Esophagus muscularis mucosa (tissue), 4 donors: ENCODE data around the gene NOSTRIN. TPM values are rescaled to one million over a fixed set of nuclear protein-coding genes. Genes with fewer than 3 reads are reported as not detected.

ENCODE experiments used
- DNase-seq: peaks from one replicate; pipeline ENCODE4 v3.0.0-alpha.2; 2017; ENCODE audit errors: extremely low spot score
- H3K27ac ChIP-seq, 4 donors: fragments of 200-600 bp; sonication (generic); replicated peaks in 1 of 4; 1 replicate in 3 of 4; 2 replicates in 1 of 4; pipeline ENCODE4 v1.5.1; 2016 to 2019; ENCODE audit warnings: mild to moderate bottlenecking in 1 of 4
- H3K27me3 ChIP-seq, 4 donors: fragments of 200-600 bp; sonication (generic); one replicate each; pipeline versions ENCODE4 v1.5.1 to v1.6.0; 2016 to 2019
- H3K36me3 ChIP-seq, 4 donors: fragments of 200-600 bp; sonication (generic); one replicate each; pipeline ENCODE4 v1.5.1; 2016 to 2019
- H3K4me1 ChIP-seq, 4 donors: fragments of 200-600 bp; sonication (generic); one replicate each; pipeline ENCODE4 v1.5.1; 2016 to 2019
- H3K4me3 ChIP-seq, 4 donors: fragments of 200-600 bp; sonication (generic); 1 replicate in 2 of 4; 2 replicates in 2 of 4; pipeline ENCODE4 v1.5.1; 2016 to 2019; ENCODE audit warnings: mild to moderate bottlenecking in 4 of 4, moderate library complexity in 1 of 4
- H3K9me3 ChIP-seq, 4 donors: fragments of 200-600 bp; sonication (generic); 1 replicate in 3 of 4; 2 replicates in 1 of 4; pipeline ENCODE4 v1.5.1; 2016 to 2019
- CTCF ChIP-seq, 3 experiments: fragments of 200-600 bp in 2 of 3; fragments of 450-650 bp in 1 of 3; sonication (generic) in 2 of 3; IDR thresholded peaks; one replicate each; pipeline ENCODE4 v1.5.1; 2017 to 2019; ENCODE audit warnings: antibody characterized with exemption in 3 of 3, mild to moderate bottlenecking in 2 of 3, moderate library complexity in 1 of 3
- EP300 ChIP-seq: sonication (generic); formaldehyde crosslinking; IDR thresholded peaks from one replicate; pipeline ENCODE4 v1.6.1; 2017; ENCODE audit warnings: antibody characterized with exemption
- POLR2A ChIP-seq: fragments of 450-650 bp; IDR thresholded peaks from one replicate; pipeline ENCODE4 v1.6.1; 2017; ENCODE audit warnings: antibody characterized with exemption, moderate library complexity, mild to moderate bottlenecking, low read depth
- POLR2AphosphoS5 ChIP-seq, 2 donors: sonication (generic); formaldehyde crosslinking; IDR thresholded peaks; one replicate each; pipeline ENCODE4 v1.6.1; 2017; ENCODE audit warnings: antibody characterized with exemption in 2 of 2
- WGBS: methylation state at CpG from one replicate; pipeline ENCODE4 v1.1.5; 2018; 5-methylcytosine and 5-hydroxymethylcytosine counted together
- intact Hi-C: fragments of 100-400 bp; cut with DNase I; formaldehyde crosslinking; loops from one replicate; pipeline ENCODE4 v1.15.1; 2023
- total RNA-seq, 4 donors: library from RNA; depleted of rRNA; stranded (reverse); fragments of >200 nt; gene quantifications; one replicate each; pipeline versions ENCODE4 v1.1.0 to v1.2.1, GENCODE V29; 2016

NOSTRIN gene
- total RNA-seq, 4 donors from 2014 or later = 6.6 to 21.5 (median 16.2) TPM

GRCh38 chr2:168798076-168798887, 4.2 kb upstream of the NOSTRIN start:
- intact Hi-C loops = no loop called here
- TF ChIP-seq POLR2AphosphoS5 (IDR thresholded peaks at IDR 0.05) (no peak), EP300 (no peak), CTCF (IDR thresholded peaks at IDR 0.05) (no peak), POLR2A (no peak)

GRCh38 chr2:168798888-168799410, 3.5 kb upstream of the NOSTRIN start:
- Histone ChIP-seq H3K27me3 (no peaks in the 10 kb centered on the region), H3K36me3 (no peaks in the 10 kb centered on the region), H3K27ac (no peak overlapping the region), H3K4me3 (no peak overlapping the region), H3K4me1 (peaks cover 0 to 25% (median 3%) of the 10 kb centered on the region in 4 donors), H3K9me3 (no peaks in the 10 kb centered on the region)
- TF ChIP-seq EP300 (no peak), POLR2AphosphoS5 (IDR thresholded peaks at IDR 0.05) (no peak), POLR2A (no peak), CTCF (IDR thresholded peaks at IDR 0.05) (no peak)
- intact Hi-C loops = no loop called here
- 82% methylated on average over 1 of the region's 1 CpG for WGBS
- no peak for DNase-seq

More at GRCh38 chr2:168798076-168798887, 4.2 kb upstream of the NOSTRIN start:
- Histone ChIP-seq H3K27me3 (no peaks in the 10 kb centered on the region), H3K27ac (no peak overlapping the region), H3K36me3 (no peaks in the 10 kb centered on the region), H3K4me1 (peaks cover 0 to 20% (median 3%) of the 10 kb centered on the region in 4 donors), H3K9me3 (no peaks in the 10 kb centered on the region), H3K4me3 (no peak overlapping the region)
- 80% methylated on average over 13 of the region's 13 CpGs for WGBS
- no peak for DNase-seq

- Histone ChIP-seq H3K27ac (peak overlapping the region in 3 of 4 donors; percentile 46 to 57 (median 50)), H3K4me1 (peaks cover 0 to 19% (median 0%) of the 10 kb centered on the region in 4 donors), H3K27me3 (no peaks in the 10 kb centered on the region), H3K4me3 (no peak overlapping the region), H3K36me3 (no peaks in the 10 kb centered on the region), H3K9me3 (no peaks in the 10 kb centered on the region)
- intact Hi-C loops = no loop called here
- no peak for DNase-seq
- WGBS = 50% methylated on average over 2 of the region's 2 CpGs
- no peak for TF ChIP-seq POLR2AphosphoS5 (IDR thresholded peaks at IDR 0.05)
- TF ChIP-seq POLR2A = no peak
- no peak for TF ChIP-seq EP300
- TF ChIP-seq CTCF (IDR thresholded peaks at IDR 0.05) = no peak
These were observed 966 bp upstream of the NOSTRIN start for GRCh38 chr2:168801471-168801870.

- no peak for DNase-seq
- H3K4me1 ChIP-seq = peaks cover 0 to 18% (median 0%) of the 10 kb centered on the region in 4 donors
- H3K9me3 ChIP-seq = no peaks in the 10 kb centered on the region
- peak overlapping the region; percentile 30 to 48 (median 30) for H3K4me3 ChIP-seq
- 84% methylated on average over 5 of the region's 5 CpGs for WGBS
- TF ChIP-seq CTCF (IDR thresholded peaks at IDR 0.05) (no peak), POLR2A (no peak), POLR2AphosphoS5 (IDR thresholded peaks at IDR 0.05) (no peak), EP300 (no peak)
- intact Hi-C loops = no loop called here
- H3K27ac ChIP-seq = peak overlapping the region in 3 of 4 donors; percentile 46 to 53 (median 50)
- no peaks in the 10 kb centered on the region for H3K27me3 ChIP-seq
- H3K36me3 ChIP-seq = no peaks in the 10 kb centered on the region
These were observed 655 bp downstream of the NOSTRIN start for GRCh38 chr2:168802859-168803725.
